NT2/D1 (cell line): Measurements from ENCODE around the gene PTPRB.

Experiments used
- SUZ12 ChIP-seq: IDR thresholded peaks from 2 replicates; pipeline ENCODE4 v1.6.1; 2011; ENCODE audit not compliant: insufficient read length, insufficient read depth; ENCODE audit errors: extremely low read depth
- ZNF274 ChIP-seq: IDR thresholded peaks from 2 replicates; pipeline ENCODE4 v1.6.1; 2011; ENCODE audit warnings: mild to moderate bottlenecking, low read depth, low read length

GRCh38 chr12:70686907-70687306 lies 49.7 kb upstream of the PTPRB start:
- TF ChIP-seq ZNF274 (no peak), SUZ12 (no peak)
